Trophoblast cell (in vitro differentiated cells and primary cell): ENCODE results near the gene SP9.
"Not testable (repeated sequence)": the region's sequence is repeated elsewhere in the genome, so short reads cannot be mapped to it uniquely, and the experiment has no call there.

Experiments used
- DNase-seq, 2 donors: peaks; one replicate each; pipeline ENCODE4 v3.0.0-alpha.2; 2016
- H2AFZ ChIP-seq: 2 replicates; pipeline ENCODE4 v1.6.1; 2013; ENCODE audit warnings: low read length, moderate library complexity, mild to moderate bottlenecking; ENCODE audit not compliant: insufficient read depth, poor library complexity
- H2AK5ac ChIP-seq: 2 replicates; pipeline ENCODE4 v1.6.1; 2013; ENCODE audit warnings: mild to moderate bottlenecking, low read length
- H2BK120ac ChIP-seq: 2 replicates; pipeline ENCODE4 v1.6.1; 2013; ENCODE audit warnings: low read length, mild to moderate bottlenecking, moderate library complexity; ENCODE audit not compliant: insufficient read depth, poor library complexity
- H2BK12ac ChIP-seq: 2 replicates; pipeline ENCODE4 v1.6.1; 2013; ENCODE audit warnings: mild to moderate bottlenecking, low read length, moderate library complexity
- H2BK5ac ChIP-seq: 2 replicates; pipeline ENCODE4 v1.6.1; 2013; ENCODE audit warnings: low read length, low read depth, moderate library complexity, mild to moderate bottlenecking; ENCODE audit not compliant: poor library complexity
- H3K14ac ChIP-seq: 2 replicates; pipeline ENCODE4 v1.6.1; 2013; ENCODE audit warnings: mild to moderate bottlenecking, low read length
- H3K18ac ChIP-seq: 2 replicates; pipeline ENCODE4 v1.6.1; 2013; ENCODE audit warnings: mild to moderate bottlenecking, low read length
- H3K23ac ChIP-seq: 2 replicates; pipeline ENCODE4 v1.6.1; 2013; ENCODE audit warnings: low read length
- H3K27ac ChIP-seq: 2 replicates; pipeline ENCODE4 v1.5.1; 2013; ENCODE audit warnings: low read depth, mild to moderate bottlenecking, inconsistent platforms, low read length, moderate library complexity
- H3K27me3 ChIP-seq: 2 replicates; pipeline ENCODE4 v1.6.1; 2013; ENCODE audit warnings: inconsistent platforms, mild to moderate bottlenecking, low read length, moderate library complexity; ENCODE audit not compliant: insufficient read depth
- H3K36me3 ChIP-seq, 2 experiments: 1 replicate in 1 of 2; 2 replicates in 1 of 2; pipeline ENCODE4 v1.6.1; 2013; ENCODE audit warnings: low read length in 2 of 2, mild to moderate bottlenecking in 2 of 2, moderate library complexity in 1 of 2; ENCODE audit not compliant: insufficient read depth in 2 of 2, control insufficient read depth in 1 of 2
- H3K4ac ChIP-seq: 2 replicates; pipeline ENCODE4 v1.6.1; 2013; ENCODE audit warnings: low read depth, mild to moderate bottlenecking, low read length, moderate library complexity
- H3K4me1 ChIP-seq, 2 experiments: 1 replicate in 1 of 2; 2 replicates in 1 of 2; pipeline ENCODE4 v1.6.1; 2013; ENCODE audit warnings: low read length in 2 of 2, mild to moderate bottlenecking in 2 of 2, moderate library complexity in 1 of 2; ENCODE audit not compliant: insufficient read depth in 2 of 2, control insufficient read depth in 1 of 2
- H3K4me2 ChIP-seq: 2 replicates; pipeline ENCODE4 v1.6.1; 2013; ENCODE audit warnings: inconsistent platforms, mild to moderate bottlenecking, low read length, moderate library complexity
- H3K4me3 ChIP-seq: 2 replicates; pipeline ENCODE4 v1.5.1; 2013; ENCODE audit warnings: mild to moderate bottlenecking, low read depth, low read length, inconsistent platforms
- H3K79me1 ChIP-seq: one replicate; pipeline ENCODE4 v1.6.1; 2013; ENCODE audit warnings: low read length
- H3K79me2 ChIP-seq: 2 replicates; pipeline ENCODE4 v1.6.1; 2013; ENCODE audit warnings: low read length, mild to moderate bottlenecking; ENCODE audit not compliant: control insufficient read depth, insufficient read depth, poor library complexity
- H3K9ac ChIP-seq: 2 replicates; pipeline ENCODE4 v1.6.1; 2013; ENCODE audit warnings: mild to moderate bottlenecking, low read length
- H3K9me3 ChIP-seq: 2 replicates; pipeline ENCODE4 v1.6.1; 2013; ENCODE audit warnings: low read depth, mild to moderate bottlenecking, control low read depth, inconsistent platforms, low read length; ENCODE audit not compliant: insufficient read depth
- H4K12ac ChIP-seq: 2 replicates; pipeline ENCODE4 v1.6.1; 2013; ENCODE audit warnings: low read depth, mild to moderate bottlenecking, low read length, moderate library complexity
- H4K8ac ChIP-seq: 2 replicates; pipeline ENCODE4 v1.6.1; 2013; ENCODE audit warnings: low read depth, mild to moderate bottlenecking, low read length, moderate library complexity
- H4K91ac ChIP-seq: one replicate; pipeline ENCODE4 v1.6.1; 2013; ENCODE audit warnings: low read depth, mild to moderate bottlenecking, low read length, moderate library complexity
- WGBS: extraction: QIAGEN DNeasy Blood & Tissue Kit; methylation state at CpG from one replicate; pipeline ENCODE4 v1.1.7; 2013; ENCODE audit warnings: missing lambda C conversion rate; ENCODE audit not compliant: insufficient read length, insufficient coverage; ENCODE audit errors: extremely low coverage; 5-methylcytosine and 5-hydroxymethylcytosine counted together

The SP9 gene

DNA sequence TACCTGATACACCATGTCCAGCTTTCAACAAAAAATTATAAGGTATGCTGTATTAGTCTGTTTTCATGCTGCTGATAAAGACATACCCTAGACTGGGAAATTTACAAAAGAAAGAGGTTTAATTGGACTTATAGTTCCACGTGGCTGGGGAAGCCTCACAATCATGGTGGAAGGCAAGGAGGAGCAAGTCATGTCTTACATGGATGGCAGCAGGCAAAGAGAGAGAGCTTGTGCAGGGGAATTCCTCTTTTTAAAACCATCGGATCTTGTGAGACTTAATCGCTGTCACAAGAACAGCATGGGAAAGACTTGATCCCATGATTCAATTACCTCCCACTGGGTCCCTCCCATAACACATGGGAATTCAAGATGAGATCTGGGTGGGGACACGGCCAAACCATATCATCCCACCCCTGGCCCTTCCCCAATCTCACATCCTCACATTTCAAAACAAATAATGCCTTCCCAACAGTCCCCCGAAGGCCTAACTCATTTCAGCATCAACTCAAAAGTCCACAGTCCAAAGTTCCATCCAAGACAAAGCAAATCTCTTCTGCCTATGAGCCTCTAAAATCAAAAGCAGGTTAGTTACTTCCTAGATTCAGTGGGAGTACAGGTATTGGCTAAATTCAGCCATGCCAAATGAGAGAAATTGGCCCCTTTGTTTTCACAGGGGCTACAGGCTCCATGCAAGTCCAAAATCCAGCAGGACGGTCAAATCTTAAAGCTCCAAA, 28.9 kb downstream of the SP9 start:
- not testable (repeated sequence) for H4K12ac ChIP-seq, H3K27me3 ChIP-seq, H3K27ac ChIP-seq, DNase-seq, H3K4ac ChIP-seq, H3K4me3 ChIP-seq, H3K14ac ChIP-seq, H2BK5ac ChIP-seq, H3K4me2 ChIP-seq, H2BK120ac ChIP-seq, H3K18ac ChIP-seq, H3K9ac ChIP-seq, H3K9me3 ChIP-seq, H2BK12ac ChIP-seq, H2AK5ac ChIP-seq, H4K8ac ChIP-seq, H3K4me1 ChIP-seq, H3K79me1 ChIP-seq, H3K23ac ChIP-seq, H2AFZ ChIP-seq, H3K79me2 ChIP-seq, H4K91ac ChIP-seq
- no CpG with 5 or more reads among the region's 6 CpGs for WGBS
- peaks cover 10 to 12% of the 10 kb centered on the region in 2 experiments for H3K36me3 ChIP-seq

DNA sequence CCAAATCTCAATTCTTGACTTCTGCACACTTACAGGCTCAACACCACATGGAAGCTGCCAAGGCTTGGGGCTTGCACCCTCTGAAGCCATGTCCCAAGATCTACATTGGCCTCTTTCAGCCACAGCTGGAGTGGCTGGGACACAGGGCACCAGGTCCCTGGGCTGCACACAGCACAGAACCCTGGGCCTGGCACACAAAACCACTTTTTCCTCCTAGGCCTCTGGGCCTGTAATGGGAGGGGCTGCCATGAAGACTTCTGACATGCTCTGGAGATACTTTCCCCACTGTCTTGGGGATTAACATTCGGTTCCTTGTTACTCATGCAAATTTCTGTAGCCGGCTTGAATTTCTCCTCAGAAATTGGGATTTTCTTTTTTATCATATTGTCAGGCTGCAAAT, 29.9 kb downstream of the SP9 start:
- WGBS, result no CpG with 5 or more reads among the region's 2 CpGs
- no peak overlapping the region for H3K4me2 ChIP-seq

DNA sequence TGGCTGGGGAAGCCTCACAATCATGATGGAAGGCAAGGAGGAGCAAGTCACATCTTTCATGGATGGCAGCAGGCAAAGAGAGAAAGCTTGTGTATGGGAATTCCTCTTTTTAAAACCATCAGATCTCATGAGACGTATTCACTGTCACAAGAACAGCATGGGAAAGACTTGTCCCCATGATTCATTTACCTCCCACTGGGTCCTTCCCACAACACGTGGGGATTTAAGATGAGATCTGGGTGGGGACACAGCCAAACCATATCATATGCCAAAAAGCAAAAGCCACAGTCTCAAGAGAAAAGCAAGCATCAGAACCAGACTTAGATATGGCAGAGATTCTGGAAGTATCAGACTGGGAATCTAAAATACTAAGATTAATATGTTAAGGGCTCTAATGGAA, 30.8 kb downstream of the SP9 start:
- no peak overlapping the region for H3K27ac ChIP-seq
- no peak overlapping the region for H2BK5ac ChIP-seq
- no peak overlapping the region for H3K4ac ChIP-seq
- H2AFZ ChIP-seq, result no peak overlapping the region
- H2BK12ac ChIP-seq, result no peak overlapping the region
- no peak overlapping the region for H2BK120ac ChIP-seq
- no peak overlapping the region for H4K12ac ChIP-seq
- H3K14ac ChIP-seq, result no peak overlapping the region
- DNase-seq, result no peak
- H3K18ac ChIP-seq, result no peak overlapping the region
- H3K79me1 ChIP-seq, result no peaks in the 10 kb centered on the region
- H3K4me1 ChIP-seq, result no peaks in the 10 kb centered on the region
- H3K4me3 ChIP-seq, result no peak overlapping the region
- no peak overlapping the region for H3K4me2 ChIP-seq
- H2AK5ac ChIP-seq, result no peak overlapping the region
- H3K36me3 ChIP-seq, result peaks cover 15 to 16% of the 10 kb centered on the region in 2 experiments
- no peak overlapping the region for H3K23ac ChIP-seq
- H3K9me3 ChIP-seq, result peaks cover 8% of the 10 kb centered on the region
- no peak overlapping the region for H4K8ac ChIP-seq
- no peaks in the 10 kb centered on the region for H3K27me3 ChIP-seq
- H4K91ac ChIP-seq, result no peak overlapping the region
- no peak overlapping the region for H3K9ac ChIP-seq
- no CpG with 5 or more reads among the region's 2 CpGs for WGBS
- no peaks in the 10 kb centered on the region for H3K79me2 ChIP-seq

More for the DNA sequence above, 29.9 kb downstream of the SP9 start:
- Histone ChIP-seq H3K79me2 (no peaks in the 10 kb centered on the region), H3K4me3 (peak overlapping the region; percentile 65), H3K4me1 (no peaks in the 10 kb centered on the region), H3K18ac (no peak overlapping the region), H2BK120ac (no peak overlapping the region), H2AK5ac (no peak overlapping the region), H2BK12ac (no peak overlapping the region), H3K27ac (no peak overlapping the region), H4K91ac (no peak overlapping the region), H4K12ac (no peak overlapping the region), H3K27me3 (no peaks in the 10 kb centered on the region), H3K79me1 (no peaks in the 10 kb centered on the region), H3K36me3 (peaks cover 10 to 12% of the 10 kb centered on the region in 2 experiments), H3K4ac (no peak overlapping the region), H3K9ac (no peak overlapping the region), H3K14ac (no peak overlapping the region), H2BK5ac (no peak overlapping the region), H3K9me3 (peaks cover 8% of the 10 kb centered on the region), H4K8ac (no peak overlapping the region), H3K23ac (no peak overlapping the region), H2AFZ (no peak overlapping the region)
- no peak for DNase-seq

DNA sequence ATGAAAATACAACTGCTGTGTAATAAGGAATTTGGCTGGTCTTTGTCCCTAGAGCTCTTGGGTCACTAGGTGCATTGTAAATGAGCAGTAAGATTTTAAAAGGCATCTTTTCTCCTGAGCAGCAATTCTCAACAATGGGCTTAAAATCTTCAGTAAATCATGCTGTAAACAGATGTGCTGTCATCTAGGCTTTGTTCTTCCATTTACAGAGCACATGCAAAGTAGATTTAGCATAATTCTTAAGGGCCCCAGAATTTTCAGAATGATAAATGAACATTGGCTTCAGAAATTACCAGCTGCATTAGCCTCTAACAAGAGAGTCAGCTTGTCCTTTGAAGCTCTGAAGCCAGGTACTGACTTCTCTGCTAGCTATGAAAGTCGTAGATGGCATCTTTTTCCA, 33.9 kb downstream of the SP9 start:
- Histone ChIP-seq H3K4me3 (no peak overlapping the region), H3K79me1 (no peaks in the 10 kb centered on the region), H4K12ac (no peak overlapping the region), H3K14ac (no peak overlapping the region), H2BK5ac (no peak overlapping the region), H3K4me1 (no peaks in the 10 kb centered on the region), H3K27ac (no peak overlapping the region), H2BK12ac (no peak overlapping the region), H2BK120ac (no peak overlapping the region), H3K18ac (no peak overlapping the region), H2AFZ (no peak overlapping the region), H3K36me3 (peaks cover 16 to 18% of the 10 kb centered on the region in 2 experiments), H3K79me2 (no peaks in the 10 kb centered on the region), H3K9ac (no peak overlapping the region), H4K91ac (no peak overlapping the region), H3K4me2 (no peak overlapping the region), H2AK5ac (no peak overlapping the region), H3K27me3 (no peaks in the 10 kb centered on the region), H4K8ac (no peak overlapping the region), H3K9me3 (peaks cover 8% of the 10 kb centered on the region), H3K23ac (no peak overlapping the region), H3K4ac (no peak overlapping the region)
- no peak for DNase-seq
- no CpG with 5 or more reads among the region's 1 CpG for WGBS
